ENCODE measurements around the gene WDR37. TPM values are rescaled to one million over a fixed set of nuclear protein-coding genes. Genes with fewer than 3 reads are reported as not detected.

Gene WDR37
- total and polyA plus RNA-seq, 2 donors (not counting 1 experiment from before 2014, with no cell fraction given): 17.3 to 33.2 TPM

GRCh38 chr10:1136268-1136667 lies 80.1 kb downstream of the WDR37 start:
- ATAC-seq (ENCODE audit: low read depth) (no peak), DNase-seq (no peak)
- POLR2A ChIA-PET: no interaction called here
- CTCF ChIA-PET: no interaction called here
- peaks cover 10% of the 10 kb centered on the region for H3K9me3 Mint-ChIP-seq (ENCODE audit: insufficient read depth)
- H3K9ac ChIP-seq (ENCODE audit: low read length): no peak overlapping the region
- no peak overlapping the region for H3K27ac ChIP-seq (ENCODE audit: low read length in 2 of 2)
- peaks cover 2% of the 10 kb centered on the region for H3K27me3 Mint-ChIP-seq
- H3K36me3 ChIP-seq (replicated peaks in 1 of 2; ENCODE audit: control extremely low read depth in 1 of 2, control insufficient read depth in 1 of 2, extremely low read depth in 1 of 2, insufficient read depth in 2 of 2, low read length in 1 of 2): peaks cover 0 to 5% of the 10 kb centered on the region in 2 experiments
- no peaks in the 10 kb centered on the region for H3K79me2 ChIP-seq (ENCODE audit: control insufficient read depth, insufficient read depth, low read length)
- no peak overlapping the region for H2AFZ ChIP-seq (ENCODE audit: insufficient read depth, low read depth, low read length, poor library complexity, severe bottlenecking)
- H3K4me2 ChIP-seq (replicated peaks; ENCODE audit: low read depth, low read length, poor library complexity, severe bottlenecking): no peak overlapping the region
- intact Hi-C loops (cut with micrococcal nuclease): no loop called here
- no peaks in the 10 kb centered on the region for H3K27me3 ChIP-seq (replicated peaks in 1 of 4; ENCODE audit: control extremely low read depth in 1 of 4, control insufficient read depth in 3 of 4, insufficient read depth in 4 of 4, low read length in 3 of 4)
- no peak for TF ChIP-seq CTCF (IDR thresholded peaks at IDR 0.05)
- no peak for TF ChIP-seq EZH2 (IDR thresholded peaks at IDR 0.05; ENCODE audit: borderline replicate concordance, insufficient read depth, low read depth, low read length, poor library complexity, severe bottlenecking)
- H3K9me3 ChIP-seq (ENCODE audit: control extremely low read depth in 1 of 3, control insufficient read depth in 2 of 3, insufficient read depth in 1 of 3, low read length in 2 of 3): peaks cover 4 to 19% (median 17%) of the 10 kb centered on the region in 3 donors
- no peaks in the 10 kb centered on the region for H3K4me1 Mint-ChIP-seq
- H4K20me1 ChIP-seq (ENCODE audit: control insufficient read depth, insufficient read depth, low read length, poor library complexity, severe bottlenecking): no peaks in the 10 kb centered on the region
- no peak overlapping the region for H3K27ac Mint-ChIP-seq
- H3K4me1 ChIP-seq (ENCODE audit: control insufficient read depth in 2 of 2, insufficient read depth in 2 of 2, low read length in 2 of 2): no peaks in the 10 kb centered on the region
- H3K4me3 ChIP-seq (ENCODE audit: control extremely low read depth in 1 of 5, extremely low read depth in 1 of 5, insufficient read depth in 1 of 5, low read depth in 2 of 5, low read length in 4 of 5): no peak overlapping the region
- no peak overlapping the region for H3K4me3 Mint-ChIP-seq

- ATAC-seq (ENCODE audit: low read depth): no peak
- CTCF ChIA-PET: no interaction called here
- 95% methylated on average over 5 of the region's 10 CpGs for WGBS (ENCODE audit: insufficient coverage)
Measured at GRCh38 chr10:1137499-1138163, 81.4 kb downstream of the WDR37 start.

More at GRCh38 chr10:1137499-1138163, 81.4 kb downstream of the WDR37 start:
- Mint-ChIP-seq H3K27me3 (peaks cover 5% of the 10 kb centered on the region), H3K4me3 (no peak overlapping the region), H3K4me1 (no peaks in the 10 kb centered on the region), H3K27ac (no peak overlapping the region), H3K9me3 (ENCODE audit: insufficient read depth) (peaks cover 10% of the 10 kb centered on the region)
- Histone ChIP-seq H3K9me3 (ENCODE audit: control extremely low read depth in 1 of 3, control insufficient read depth in 2 of 3, insufficient read depth in 1 of 3, low read length in 2 of 3) (peaks cover 4 to 17% (median 16%) of the 10 kb centered on the region in 3 donors), H3K4me3 (ENCODE audit: control extremely low read depth in 1 of 5, extremely low read depth in 1 of 5, insufficient read depth in 1 of 5, low read depth in 2 of 5, low read length in 4 of 5) (no peak overlapping the region), H4K20me1 (ENCODE audit: control insufficient read depth, insufficient read depth, low read length, poor library complexity, severe bottlenecking) (no peaks in the 10 kb centered on the region), H3K4me2 (replicated peaks; ENCODE audit: low read depth, low read length, poor library complexity, severe bottlenecking) (no peak overlapping the region), H3K4me1 (ENCODE audit: control insufficient read depth in 2 of 2, insufficient read depth in 2 of 2, low read length in 2 of 2) (no peaks in the 10 kb centered on the region), H3K9ac (ENCODE audit: low read length) (no peak overlapping the region), H3K79me2 (ENCODE audit: control insufficient read depth, insufficient read depth, low read length) (no peaks in the 10 kb centered on the region), H3K27ac (ENCODE audit: low read length in 2 of 2) (no peak overlapping the region), H2AFZ (ENCODE audit: insufficient read depth, low read depth, low read length, poor library complexity, severe bottlenecking) (no peak overlapping the region), H3K27me3 (replicated peaks in 1 of 4; ENCODE audit: control extremely low read depth in 1 of 4, control insufficient read depth in 3 of 4, insufficient read depth in 4 of 4, low read length in 3 of 4) (no peaks in the 10 kb centered on the region), H3K36me3 (replicated peaks in 1 of 2; ENCODE audit: control extremely low read depth in 1 of 2, control insufficient read depth in 1 of 2, extremely low read depth in 1 of 2, insufficient read depth in 2 of 2, low read length in 1 of 2) (no peaks in the 10 kb centered on the region)
- intact Hi-C loops (cut with micrococcal nuclease): no loop called here
- no peak for DNase-seq
- no peak for TF ChIP-seq EZH2 (IDR thresholded peaks at IDR 0.05; ENCODE audit: borderline replicate concordance, insufficient read depth, low read depth, low read length, poor library complexity, severe bottlenecking)
- TF ChIP-seq CTCF (IDR thresholded peaks at IDR 0.05): no peak
- POLR2A ChIA-PET: no interaction called here

Measured in B cell (primary cell).